WTC11 (cell line): Measurements from ENCODE around the gene ZNF490. TPM values are rescaled to one million over a fixed set of nuclear protein-coding genes. Genes with fewer than 3 reads are reported as not detected.

Source experiments
- ATAC-seq: fragments of 200-7000 bp; cut with Tn5 transposase; 2 replicates; pipeline ENCODE4 v1.10.0; 2021; ENCODE audit warnings: mild to moderate bottlenecking, moderate library complexity
- CTCF ChIA-PET: fragments of 300-600 bp; sonication (Branson Sonifier 250); formaldehyde crosslinking; loops from one replicate; lab custom pipeline; 2021; ENCODE audit warnings: antibody characterized with exemption; lab: Charles Lee
- POLR2A ChIA-PET: fragments of 350-600 bp; sonication (Branson Sonifier 250); formaldehyde crosslinking; loops from one replicate; lab custom pipeline; 2021; ENCODE audit warnings: antibody characterized with exemption; lab: Charles Lee
- DNase-seq: peaks from one replicate; pipeline ENCODE4 v3.0.0; 2021; ENCODE audit warnings: low spot score
- H3K27ac Mint-ChIP-seq: 2 replicates; pipeline ENCODE4 v1.8.0; 2021; ENCODE audit warnings: mixed read lengths
- H3K27me3 Mint-ChIP-seq: 2 replicates; pipeline ENCODE4 v1.8.0; 2021; ENCODE audit warnings: low read depth, mild to moderate bottlenecking, moderate library complexity, mixed read lengths
- H3K36me3 Mint-ChIP-seq: 2 replicates; pipeline ENCODE4 v1.8.0; 2021; ENCODE audit warnings: mixed read lengths
- H3K4me1 Mint-ChIP-seq: 2 replicates; pipeline ENCODE4 v1.8.0; 2022; ENCODE audit warnings: mixed read lengths
- H3K4me3 Mint-ChIP-seq: 2 replicates; pipeline ENCODE4 v1.8.0; 2021; ENCODE audit warnings: mild to moderate bottlenecking, moderate library complexity, mixed read lengths
- H3K9me3 Mint-ChIP-seq: 2 replicates; pipeline ENCODE4 v1.8.0; 2021; ENCODE audit warnings: mixed read lengths
- CBFB ChIP-seq: sonication (generic); formaldehyde crosslinking; IDR thresholded peaks from 2 replicates; pipeline ENCODE4 v1.8.1; 2022; ENCODE audit warnings: mild to moderate bottlenecking, low read depth, missing genetic modification reagents
- CDX4 ChIP-seq: fragments of 250-450 bp; sonication (Bioruptor Pico); IDR thresholded peaks from 2 replicates; pipeline ENCODE4 v1.9.0; 2021; ENCODE audit warnings: moderate library complexity, mild to moderate bottlenecking, inconsistent platforms, borderline replicate concordance
- CREB1 ChIP-seq: sonication (generic); formaldehyde crosslinking; IDR thresholded peaks from 2 replicates; pipeline ENCODE4 v1.8.0; 2023; ENCODE audit warnings: mild to moderate bottlenecking, missing genetic modification reagents
- ELF4 ChIP-seq: sonication (generic); formaldehyde crosslinking; IDR thresholded peaks from 2 replicates; pipeline ENCODE4 v1.8.1; 2022; ENCODE audit warnings: low read depth, mild to moderate bottlenecking, moderate library complexity, missing genetic modification reagents
- ETV6 ChIP-seq: sonication (generic); formaldehyde crosslinking; IDR thresholded peaks from 2 replicates; pipeline ENCODE4 v1.8.1; 2022; ENCODE audit warnings: mild to moderate bottlenecking, missing genetic modification reagents
- HMGA2 ChIP-seq: fragments of 250-450 bp; sonication (Bioruptor Pico); IDR thresholded peaks from 2 replicates; pipeline ENCODE4 v1.4.0; 2021; ENCODE audit warnings: mild to moderate bottlenecking, moderate library complexity
- HMGXB4 ChIP-seq: sonication (generic); formaldehyde crosslinking; IDR thresholded peaks from 2 replicates; pipeline ENCODE4 v1.8.1; 2023; ENCODE audit warnings: mild to moderate bottlenecking, moderate library complexity, missing genetic modification reagents
- MLX ChIP-seq: sonication (generic); formaldehyde crosslinking; IDR thresholded peaks from 2 replicates; pipeline ENCODE4 v1.8.1; 2023; ENCODE audit warnings: mild to moderate bottlenecking, missing genetic modification reagents, moderate library complexity
- NR3C1 ChIP-seq: sonication (generic); formaldehyde crosslinking; conservative IDR thresholded peaks from 2 replicates; pipeline ENCODE4 v1.8.1; 2023; ENCODE audit warnings: low read depth, mild to moderate bottlenecking, missing genetic modification reagents
- OVOL2 ChIP-seq: fragments of 250-450 bp; sonication (Bioruptor Pico); IDR thresholded peaks from 2 replicates; pipeline ENCODE4 v1.9.0; 2021; ENCODE audit warnings: mild to moderate bottlenecking, borderline replicate concordance
- PRRX2 ChIP-seq: fragments of 250-450 bp; sonication (Bioruptor Pico); IDR thresholded peaks from 2 replicates; pipeline ENCODE4 v1.8.0; 2021; ENCODE audit warnings: mild to moderate bottlenecking
- RELA ChIP-seq: sonication (generic); formaldehyde crosslinking; IDR thresholded peaks from 2 replicates; pipeline ENCODE4 v1.8.1; 2022; ENCODE audit warnings: missing genetic modification reagents, mild to moderate bottlenecking, borderline replicate concordance
- SMAD3 ChIP-seq: sonication (generic); formaldehyde crosslinking; IDR thresholded peaks from 2 replicates; pipeline ENCODE4 v1.8.0; 2022; ENCODE audit warnings: missing genetic modification reagents, mild to moderate bottlenecking, borderline replicate concordance
- TCF7 ChIP-seq: sonication (generic); formaldehyde crosslinking; IDR thresholded peaks from 2 replicates; pipeline ENCODE4 v1.8.0; 2022; ENCODE audit warnings: mild to moderate bottlenecking, low read depth, missing genetic modification reagents, moderate library complexity
- total RNA-seq: library from RNA; stranded (reverse); gene quantifications from 3 replicates; pipeline ENCODE4 v1.2.3, GENCODE V29; 2021
- TF ChIP-seq, protein P1 (sequence below): fragments of 250-450 bp; sonication (Bioruptor Pico); IDR thresholded peaks from 2 replicates; pipeline ENCODE4 v1.9.0; 2021; ENCODE audit warnings: mild to moderate bottlenecking, borderline replicate concordance
- TF ChIP-seq, protein P2 (sequence below): sonication (generic); formaldehyde crosslinking; IDR thresholded peaks from 2 replicates; pipeline ENCODE4 v1.8.1; 2022; ENCODE audit warnings: missing genetic modification reagents, borderline replicate concordance
- TF ChIP-seq, protein P3 (sequence below): sonication (generic); formaldehyde crosslinking; IDR thresholded peaks from 2 replicates; pipeline ENCODE4 v1.8.0; 2022; ENCODE audit warnings: mild to moderate bottlenecking, missing genetic modification reagents
- TF ChIP-seq, protein P4 (sequence below): sonication (generic); formaldehyde crosslinking; IDR thresholded peaks from 2 replicates; pipeline ENCODE4 v1.8.1; 2022; ENCODE audit warnings: low read depth, missing genetic modification reagents, borderline replicate concordance
- TF ChIP-seq, protein P5 (sequence below): sonication (generic); formaldehyde crosslinking; IDR thresholded peaks from 2 replicates; pipeline ENCODE4 v1.8.0; 2022; ENCODE audit warnings: mild to moderate bottlenecking, missing genetic modification reagents
- TF ChIP-seq, protein P6 (sequence below): sonication (generic); formaldehyde crosslinking; conservative IDR thresholded peaks from 2 replicates; pipeline ENCODE4 v1.8.1; 2022; ENCODE audit warnings: mild to moderate bottlenecking, missing genetic modification reagents

Gene ZNF490
- total RNA-seq, 1 experiment from 2014 or later: 7.3 TPM

DNA sequence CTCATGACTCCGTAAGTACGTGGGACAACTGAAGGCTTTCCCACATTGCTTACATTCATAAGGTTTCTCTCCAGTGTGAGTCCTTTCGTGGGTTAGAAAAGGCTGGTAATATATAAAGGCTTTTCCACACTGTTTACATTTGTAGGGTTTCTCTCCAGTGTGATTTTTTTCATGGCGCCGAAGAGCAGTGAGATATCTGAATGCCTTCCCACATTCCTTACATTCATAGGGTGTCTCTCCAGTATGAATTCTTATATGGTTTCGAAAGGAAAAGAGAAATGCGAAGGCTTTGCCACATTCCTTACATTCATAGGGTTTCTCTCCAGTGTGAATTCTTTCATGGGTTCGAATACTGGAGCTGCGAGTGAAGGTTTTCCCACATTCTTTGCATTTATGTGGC, 29.5 kb downstream of the ZNF490 start:
- ChIA-PET CTCF (no interaction called here), POLR2A (no interaction called here)
- no peaks in the 10 kb centered on the region for H3K4me1 Mint-ChIP-seq
- no peak overlapping the region for H3K27ac Mint-ChIP-seq
- H3K9me3 Mint-ChIP-seq: peaks cover 39% of the 10 kb centered on the region
- DNase-seq: no peak
- ATAC-seq: no peak
- peaks cover 57% of the 10 kb centered on the region for H3K36me3 Mint-ChIP-seq
- no peak overlapping the region for H3K4me3 Mint-ChIP-seq
- TF ChIP-seq SMAD3 (CRISPR knock-in tag): no peak
- TF ChIP-seq NR3C1 (CRISPR knock-in tag): no peak
- TF ChIP-seq HMGXB4 (CRISPR knock-in tag): no peak
- TF ChIP-seq, protein P1, sequence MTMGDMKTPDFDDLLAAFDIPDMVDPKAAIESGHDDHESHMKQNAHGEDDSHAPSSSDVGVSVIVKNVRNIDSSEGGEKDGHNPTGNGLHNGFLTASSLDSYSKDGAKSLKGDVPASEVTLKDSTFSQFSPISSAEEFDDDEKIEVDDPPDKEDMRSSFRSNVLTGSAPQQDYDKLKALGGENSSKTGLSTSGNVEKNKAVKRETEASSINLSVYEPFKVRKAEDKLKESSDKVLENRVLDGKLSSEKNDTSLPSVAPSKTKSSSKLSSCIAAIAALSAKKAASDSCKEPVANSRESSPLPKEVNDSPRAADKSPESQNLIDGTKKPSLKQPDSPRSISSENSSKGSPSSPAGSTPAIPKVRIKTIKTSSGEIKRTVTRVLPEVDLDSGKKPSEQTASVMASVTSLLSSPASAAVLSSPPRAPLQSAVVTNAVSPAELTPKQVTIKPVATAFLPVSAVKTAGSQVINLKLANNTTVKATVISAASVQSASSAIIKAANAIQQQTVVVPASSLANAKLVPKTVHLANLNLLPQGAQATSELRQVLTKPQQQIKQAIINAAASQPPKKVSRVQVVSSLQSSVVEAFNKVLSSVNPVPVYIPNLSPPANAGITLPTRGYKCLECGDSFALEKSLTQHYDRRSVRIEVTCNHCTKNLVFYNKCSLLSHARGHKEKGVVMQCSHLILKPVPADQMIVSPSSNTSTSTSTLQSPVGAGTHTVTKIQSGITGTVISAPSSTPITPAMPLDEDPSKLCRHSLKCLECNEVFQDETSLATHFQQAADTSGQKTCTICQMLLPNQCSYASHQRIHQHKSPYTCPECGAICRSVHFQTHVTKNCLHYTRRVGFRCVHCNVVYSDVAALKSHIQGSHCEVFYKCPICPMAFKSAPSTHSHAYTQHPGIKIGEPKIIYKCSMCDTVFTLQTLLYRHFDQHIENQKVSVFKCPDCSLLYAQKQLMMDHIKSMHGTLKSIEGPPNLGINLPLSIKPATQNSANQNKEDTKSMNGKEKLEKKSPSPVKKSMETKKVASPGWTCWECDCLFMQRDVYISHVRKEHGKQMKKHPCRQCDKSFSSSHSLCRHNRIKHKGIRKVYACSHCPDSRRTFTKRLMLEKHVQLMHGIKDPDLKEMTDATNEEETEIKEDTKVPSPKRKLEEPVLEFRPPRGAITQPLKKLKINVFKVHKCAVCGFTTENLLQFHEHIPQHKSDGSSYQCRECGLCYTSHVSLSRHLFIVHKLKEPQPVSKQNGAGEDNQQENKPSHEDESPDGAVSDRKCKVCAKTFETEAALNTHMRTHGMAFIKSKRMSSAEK (CRISPR knock-in tag): no peak
- no peak for TF ChIP-seq HMGA2 (CRISPR knock-in tag)
- TF ChIP-seq MLX (CRISPR knock-in tag): no peak
- TF ChIP-seq, protein P2, sequence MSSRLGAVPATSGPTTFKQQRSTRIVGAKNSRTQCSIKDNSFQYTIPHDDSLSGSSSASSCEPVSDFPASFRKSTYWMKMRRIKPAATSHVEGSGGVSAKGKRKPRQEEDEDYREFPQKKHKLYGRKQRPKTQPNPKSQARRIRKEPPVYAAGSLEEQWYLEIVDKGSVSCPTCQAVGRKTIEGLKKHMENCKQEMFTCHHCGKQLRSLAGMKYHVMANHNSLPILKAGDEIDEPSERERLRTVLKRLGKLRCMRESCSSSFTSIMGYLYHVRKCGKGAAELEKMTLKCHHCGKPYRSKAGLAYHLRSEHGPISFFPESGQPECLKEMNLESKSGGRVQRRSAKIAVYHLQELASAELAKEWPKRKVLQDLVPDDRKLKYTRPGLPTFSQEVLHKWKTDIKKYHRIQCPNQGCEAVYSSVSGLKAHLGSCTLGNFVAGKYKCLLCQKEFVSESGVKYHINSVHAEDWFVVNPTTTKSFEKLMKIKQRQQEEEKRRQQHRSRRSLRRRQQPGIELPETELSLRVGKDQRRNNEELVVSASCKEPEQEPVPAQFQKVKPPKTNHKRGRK: no peak
- TF ChIP-seq OVOL2 (CRISPR knock-in tag): no peak
- TF ChIP-seq PRRX2 (CRISPR knock-in tag): no peak
- no peak for TF ChIP-seq ETV6 (CRISPR knock-in tag)
- TF ChIP-seq, protein P3, sequence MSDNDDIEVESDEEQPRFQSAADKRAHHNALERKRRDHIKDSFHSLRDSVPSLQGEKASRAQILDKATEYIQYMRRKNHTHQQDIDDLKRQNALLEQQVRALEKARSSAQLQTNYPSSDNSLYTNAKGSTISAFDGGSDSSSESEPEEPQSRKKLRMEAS (CRISPR knock-in tag): no peak
- TF ChIP-seq CREB1 (CRISPR knock-in tag): no peak
- TF ChIP-seq, protein P4, sequence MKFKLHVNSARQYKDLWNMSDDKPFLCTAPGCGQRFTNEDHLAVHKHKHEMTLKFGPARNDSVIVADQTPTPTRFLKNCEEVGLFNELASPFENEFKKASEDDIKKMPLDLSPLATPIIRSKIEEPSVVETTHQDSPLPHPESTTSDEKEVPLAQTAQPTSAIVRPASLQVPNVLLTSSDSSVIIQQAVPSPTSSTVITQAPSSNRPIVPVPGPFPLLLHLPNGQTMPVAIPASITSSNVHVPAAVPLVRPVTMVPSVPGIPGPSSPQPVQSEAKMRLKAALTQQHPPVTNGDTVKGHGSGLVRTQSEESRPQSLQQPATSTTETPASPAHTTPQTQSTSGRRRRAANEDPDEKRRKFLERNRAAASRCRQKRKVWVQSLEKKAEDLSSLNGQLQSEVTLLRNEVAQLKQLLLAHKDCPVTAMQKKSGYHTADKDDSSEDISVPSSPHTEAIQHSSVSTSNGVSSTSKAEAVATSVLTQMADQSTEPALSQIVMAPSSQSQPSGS: no peak
- TF ChIP-seq ELF4 (CRISPR knock-in tag): no peak
- TF ChIP-seq CBFB: no peak
- TF ChIP-seq, all 79 proteins: peak for 0
- H3K27me3 Mint-ChIP-seq: no peaks in the 10 kb centered on the region; the same call in 1 of the 2 replicates

DNA sequence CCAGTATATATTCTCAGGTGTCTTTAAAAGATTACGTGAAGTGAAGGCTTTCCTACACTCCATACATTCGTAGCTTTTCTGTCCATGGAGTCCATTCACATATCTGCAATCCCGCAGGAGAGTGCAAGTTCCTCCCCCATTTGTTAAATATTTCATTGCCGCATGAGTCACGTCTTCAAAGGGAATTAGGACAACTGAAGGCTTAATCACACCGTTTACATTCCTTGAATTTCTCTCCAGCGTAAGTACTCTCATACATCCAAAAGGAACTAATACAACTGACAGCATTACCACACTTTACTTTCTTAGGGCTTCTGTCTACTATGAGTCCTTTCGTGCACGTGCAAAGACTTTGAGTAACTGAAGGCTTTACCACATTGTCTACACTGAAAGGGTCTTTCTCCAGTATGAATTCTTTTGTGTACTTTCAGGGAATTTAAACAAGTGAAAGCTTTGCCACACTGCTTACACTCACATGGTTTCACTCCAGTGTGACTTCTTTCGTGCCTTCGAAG, 30.4 kb downstream of the ZNF490 start:
- ChIA-PET POLR2A (no interaction called here), CTCF (no interaction called here)
- H3K9me3 Mint-ChIP-seq: peaks cover 39% of the 10 kb centered on the region

More for the DNA sequence above, 30.4 kb downstream of the ZNF490 start:
- H3K27ac Mint-ChIP-seq: no peak overlapping the region
- H3K36me3 Mint-ChIP-seq: peaks cover 57% of the 10 kb centered on the region
- no peaks in the 10 kb centered on the region for H3K4me1 Mint-ChIP-seq
- TF ChIP-seq TCF7 (no peak), ETV6 (CRISPR knock-in tag) (no peak), NR3C1 (CRISPR knock-in tag) (no peak), RELA (CRISPR knock-in tag) (no peak), CDX4 (CRISPR knock-in tag) (no peak)
- TF ChIP-seq, protein P5, sequence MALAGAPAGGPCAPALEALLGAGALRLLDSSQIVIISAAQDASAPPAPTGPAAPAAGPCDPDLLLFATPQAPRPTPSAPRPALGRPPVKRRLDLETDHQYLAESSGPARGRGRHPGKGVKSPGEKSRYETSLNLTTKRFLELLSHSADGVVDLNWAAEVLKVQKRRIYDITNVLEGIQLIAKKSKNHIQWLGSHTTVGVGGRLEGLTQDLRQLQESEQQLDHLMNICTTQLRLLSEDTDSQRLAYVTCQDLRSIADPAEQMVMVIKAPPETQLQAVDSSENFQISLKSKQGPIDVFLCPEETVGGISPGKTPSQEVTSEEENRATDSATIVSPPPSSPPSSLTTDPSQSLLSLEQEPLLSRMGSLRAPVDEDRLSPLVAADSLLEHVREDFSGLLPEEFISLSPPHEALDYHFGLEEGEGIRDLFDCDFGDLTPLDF (CRISPR knock-in tag): no peak
- TF ChIP-seq, protein P6, sequence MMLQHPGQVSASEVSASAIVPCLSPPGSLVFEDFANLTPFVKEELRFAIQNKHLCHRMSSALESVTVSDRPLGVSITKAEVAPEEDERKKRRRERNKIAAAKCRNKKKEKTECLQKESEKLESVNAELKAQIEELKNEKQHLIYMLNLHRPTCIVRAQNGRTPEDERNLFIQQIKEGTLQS: no peak
- no peak overlapping the region for H3K4me3 Mint-ChIP-seq
- H3K27me3 Mint-ChIP-seq: no peaks in the 10 kb centered on the region; the same call in 1 of the 2 replicates
- ATAC-seq (no peak), DNase-seq (no peak)
